SJCRH30 (cell line): ENCODE measurements around the gene FPGS. TPM values are rescaled to one million over a fixed set of nuclear protein-coding genes. Genes with fewer than 3 reads are reported as not detected.
"Not testable (repeated sequence)": the region's sequence is repeated elsewhere in the genome, so short reads cannot be mapped to it uniquely, and the experiment has no call there.

ENCODE experiments used
- DNase-seq, 2 experiments: peaks; one replicate each; pipeline ENCODE4 v3.0.0-alpha.2; 2015 to 2020
- H3K27ac ChIP-seq: fragments of 250-450 bp; sonication (Bioruptor Pico); 2 replicates; pipeline ENCODE4 v1.5.1; 2020; ENCODE audit warnings: mild to moderate bottlenecking, moderate library complexity
- H3K27me3 ChIP-seq: fragments of 250-450 bp; sonication (Bioruptor Pico); 2 replicates; pipeline ENCODE4 v1.5.1; 2020; ENCODE audit warnings: mild to moderate bottlenecking, moderate library complexity
- H3K36me3 ChIP-seq: fragments of 250-450 bp; sonication (Bioruptor Pico); 2 replicates; pipeline ENCODE4 v1.5.1; 2020; ENCODE audit warnings: mild to moderate bottlenecking, moderate library complexity
- H3K4me1 ChIP-seq: fragments of 250-450 bp; sonication (Bioruptor Pico); 2 replicates; pipeline ENCODE4 v1.5.1; 2020; ENCODE audit warnings: mild to moderate bottlenecking, moderate library complexity
- H3K4me3 ChIP-seq: fragments of 250-450 bp; sonication (Bioruptor Pico); 2 replicates; pipeline ENCODE4 v1.5.1; 2020; ENCODE audit warnings: mild to moderate bottlenecking, moderate library complexity
- H3K9me3 ChIP-seq: fragments of 250-450 bp; sonication (Bioruptor Pico); replicated peaks from 2 replicates; pipeline ENCODE4 v1.5.1; 2020; ENCODE audit warnings: mild to moderate bottlenecking, moderate library complexity
- total RNA-seq: library from RNA; depleted of rRNA; stranded (reverse); fragments of >200 nt; shearing (Covaris generic); gene quantifications from 2 replicates; pipeline ENCODE4 v1.2.3, GENCODE V29; 2014

FPGS gene
- total RNA-seq, 1 experiment from 2014 or later, result 39.4 TPM

GRCh38 chr9:127825319-127826051 is 22.8 kb downstream of the FPGS start:
- Histone ChIP-seq H3K27me3 (no peaks in the 10 kb centered on the region), H3K36me3 (peaks cover 27% of the 10 kb centered on the region), H3K27ac (no peak overlapping the region), H3K4me3 (no peak overlapping the region), H3K4me1 (peaks cover 4% of the 10 kb centered on the region), H3K9me3 (no peaks in the 10 kb centered on the region)
- DNase-seq, result no peak

GRCh38 chr9:127826253-127826913 is 23.7 kb downstream of the FPGS start:
- Histone ChIP-seq H3K4me1 (peaks cover 4% of the 10 kb centered on the region), H3K9me3 (no peaks in the 10 kb centered on the region), H3K27ac (no peak overlapping the region), H3K27me3 (no peaks in the 10 kb centered on the region), H3K36me3 (peaks cover 22% of the 10 kb centered on the region), H3K4me3 (no peak overlapping the region)
- no peak for DNase-seq

- Histone ChIP-seq H3K27me3 (no peaks in the 10 kb centered on the region), H3K4me3 (no peak overlapping the region), H3K4me1 (peaks cover 4% of the 10 kb centered on the region), H3K27ac (no peak overlapping the region), H3K36me3 (peaks cover 22% of the 10 kb centered on the region), H3K9me3 (no peaks in the 10 kb centered on the region)
- DNase-seq, result no peak
Measured at GRCh38 chr9:127828262-127829031, 25.8 kb downstream of the FPGS start.

GRCh38 chr9:127829205-127829906 is 26.7 kb downstream of the FPGS start:
- Histone ChIP-seq H3K4me1 (peaks cover 4% of the 10 kb centered on the region), H3K27ac (no peak overlapping the region), H3K27me3 (no peaks in the 10 kb centered on the region), H3K4me3 (no peak overlapping the region), H3K9me3 (no peaks in the 10 kb centered on the region), H3K36me3 (peaks cover 18% of the 10 kb centered on the region)
- no peak for DNase-seq

- H3K4me3 ChIP-seq, result no peak overlapping the region
- H3K36me3 ChIP-seq, result peaks cover 12% of the 10 kb centered on the region
- no peak for DNase-seq
- no peaks in the 10 kb centered on the region for H3K27me3 ChIP-seq
- H3K9me3 ChIP-seq, result no peaks in the 10 kb centered on the region
- no peak overlapping the region for H3K27ac ChIP-seq
- peaks cover 13% of the 10 kb centered on the region for H3K4me1 ChIP-seq
Measured at GRCh38 chr9:127832248-127832647, 29.6 kb downstream of the FPGS start.

- H3K4me1 ChIP-seq, result peaks cover 13% of the 10 kb centered on the region
- no peak for DNase-seq
- no peak overlapping the region for H3K4me3 ChIP-seq
- H3K9me3 ChIP-seq, result no peaks in the 10 kb centered on the region
- H3K36me3 ChIP-seq, result peaks cover 10% of the 10 kb centered on the region
- H3K27me3 ChIP-seq, result no peaks in the 10 kb centered on the region
- H3K27ac ChIP-seq, result no peak overlapping the region
Measured at GRCh38 chr9:127833555-127833954, 30.9 kb downstream of the FPGS start.

GRCh38 chr9:127835991-127836516 is 33.4 kb downstream of the FPGS start:
- Histone ChIP-seq H3K27me3 (no peaks in the 10 kb centered on the region), H3K36me3 (peaks cover 6% of the 10 kb centered on the region), H3K27ac (peak overlapping the region; percentile 29), H3K4me3 (no peak overlapping the region), H3K9me3 (no peaks in the 10 kb centered on the region), H3K4me1 (peaks cover 13% of the 10 kb centered on the region; the same call in 1 of the 2 replicates)
- no peak for DNase-seq

- H3K4me3 ChIP-seq, DNase-seq, H3K36me3 ChIP-seq, H3K9me3 ChIP-seq, H3K27me3 ChIP-seq: not testable (repeated sequence)
- H3K4me1 ChIP-seq, result peaks cover 13% of the 10 kb centered on the region; the same call in 1 of the 2 replicates
- H3K27ac ChIP-seq, result peak overlapping the region; percentile 29
Measured at GRCh38 chr9:127836561-127836960, 33.9 kb downstream of the FPGS start.

- no peak overlapping the region for H3K27ac ChIP-seq
- no peak for DNase-seq
Measured at GRCh38 chr9:127837346-127837745, 34.7 kb downstream of the FPGS start.

GRCh38 chr9:127838375-127839078 is 35.8 kb downstream of the FPGS start:
- no peaks in the 10 kb centered on the region for H3K9me3 ChIP-seq
- DNase-seq, result peak in 1 of 2 experiments; percentile 57
- no peaks in the 10 kb centered on the region for H3K27me3 ChIP-seq
- no peak overlapping the region for H3K4me3 ChIP-seq
- H3K27ac ChIP-seq, result 0 out of 2 replicates have a peak overlapping the region, but pooled peaks have one; percentile 6
- H3K36me3 ChIP-seq, result peaks cover 11% of the 10 kb centered on the region
- peaks cover 13% of the 10 kb centered on the region; the same call in 1 of the 2 replicates for H3K4me1 ChIP-seq

More at GRCh38 chr9:127837346-127837745, 34.7 kb downstream of the FPGS start:
- H3K36me3 ChIP-seq, result peaks cover 8% of the 10 kb centered on the region
- H3K4me3 ChIP-seq, result no peak overlapping the region
- no peaks in the 10 kb centered on the region for H3K9me3 ChIP-seq
- H3K27me3 ChIP-seq, result no peaks in the 10 kb centered on the region
- H3K4me1 ChIP-seq, result peaks cover 13% of the 10 kb centered on the region; the same call in 1 of the 2 replicates

GRCh38 chr9:127841087-127841835 is 38.6 kb downstream of the FPGS start:
- H3K4me3 ChIP-seq, result no peak overlapping the region
- peaks cover 10% of the 10 kb centered on the region; the same call in 1 of the 2 replicates for H3K4me1 ChIP-seq
- H3K9me3 ChIP-seq, result no peaks in the 10 kb centered on the region
- peaks cover 9% of the 10 kb centered on the region for H3K36me3 ChIP-seq
- no peaks in the 10 kb centered on the region for H3K27me3 ChIP-seq
- DNase-seq, result no peak
- H3K27ac ChIP-seq, result no peak overlapping the region

GRCh38 chr9:127844821-127845359 is 42.2 kb downstream of the FPGS start:
- Histone ChIP-seq H3K4me1 (peaks cover 9% of the 10 kb centered on the region; the same call in 1 of the 2 replicates), H3K9me3 (no peaks in the 10 kb centered on the region; the same call in 1 of the 2 replicates), H3K4me3 (no peak overlapping the region), H3K27ac (no peak overlapping the region), H3K36me3 (peaks cover 10% of the 10 kb centered on the region), H3K27me3 (no peaks in the 10 kb centered on the region)
- no peak for DNase-seq

- not testable (repeated sequence) for H3K4me3 ChIP-seq, H3K9me3 ChIP-seq, H3K27me3 ChIP-seq, DNase-seq, H3K4me1 ChIP-seq, H3K27ac ChIP-seq, H3K36me3 ChIP-seq
Measured at GRCh38 chr9:127845619-127846018, 42.9 kb downstream of the FPGS start.
